ENCODE results near the gene CFAP251. TPM values are rescaled to one million over a fixed set of nuclear protein-coding genes. Genes with fewer than 3 reads are reported as not detected.
A peak's percentile ranks its signal among the peaks of the same experiment; 100 is the strongest.

The CFAP251 gene
- total RNA-seq, 2 experiments from 2014 or later, result 2.0 to 2.9 TPM

DNA sequence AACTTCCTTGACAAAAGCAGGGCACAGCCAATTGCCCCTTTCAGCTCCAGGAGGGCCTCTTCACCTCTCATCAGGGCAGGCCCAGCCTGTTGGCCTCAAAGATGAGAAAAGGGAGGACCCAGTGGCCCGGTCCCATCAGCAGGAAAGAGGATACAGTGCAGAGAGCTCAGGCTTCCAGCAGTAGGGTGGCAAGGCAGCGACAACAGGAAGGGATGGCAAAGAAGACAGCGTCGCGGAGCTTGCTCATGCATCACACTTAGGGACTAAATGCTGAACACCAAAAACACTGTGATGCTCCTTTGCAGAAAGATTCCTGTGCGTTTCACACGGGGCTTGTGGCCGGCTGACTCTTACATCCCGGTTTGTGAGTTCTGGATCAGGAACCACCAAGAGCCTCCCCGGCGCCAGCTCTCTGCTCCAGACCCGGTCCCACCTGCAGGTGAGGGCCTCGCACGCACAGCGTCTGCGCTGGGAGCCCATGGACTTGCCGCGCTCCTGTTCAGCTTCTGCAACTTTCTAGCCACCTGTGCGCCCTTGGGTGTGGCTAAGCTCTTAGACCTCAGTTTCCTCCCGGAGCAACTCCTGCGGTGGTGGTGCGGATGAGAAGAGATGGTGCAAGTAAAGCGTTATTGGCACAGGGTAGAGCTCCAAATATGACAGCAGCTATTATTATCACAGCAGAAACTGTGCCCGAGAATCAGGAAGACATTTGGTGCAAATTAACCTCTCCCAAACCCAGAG is 88.0 kb downstream of the CFAP251 start:
- Mint-ChIP-seq H3K36me3 (ENCODE audit: low read depth) (no peaks in the 10 kb centered on the region), H3K4me3 (no peak overlapping the region), H3K27ac (no peak overlapping the region), H3K9me3 (no peaks in the 10 kb centered on the region), H3K4me1 (ENCODE audit: low read depth) (peaks cover 30% of the 10 kb centered on the region), H3K27me3 (peaks cover 5% of the 10 kb centered on the region)
- intact Hi-C loops (cut with micrococcal nuclease), result no loop called here
- ChIA-PET POLR2A (interaction anchor here (1.0 to 2.0 kb wide), 2 partner anchors 14 to 16 kb away, joined by 3 to 6 read pairs; no protein-coding TSS in a partner anchor), CTCF (interaction anchor here (0.7 to 1.0 kb wide), 4 partner anchors 15 to 212 kb away, joined by 3 read pairs; no protein-coding TSS in a partner anchor)
- ATAC-seq, result peak; percentile 25
- TF ChIP-seq, protein P1, sequence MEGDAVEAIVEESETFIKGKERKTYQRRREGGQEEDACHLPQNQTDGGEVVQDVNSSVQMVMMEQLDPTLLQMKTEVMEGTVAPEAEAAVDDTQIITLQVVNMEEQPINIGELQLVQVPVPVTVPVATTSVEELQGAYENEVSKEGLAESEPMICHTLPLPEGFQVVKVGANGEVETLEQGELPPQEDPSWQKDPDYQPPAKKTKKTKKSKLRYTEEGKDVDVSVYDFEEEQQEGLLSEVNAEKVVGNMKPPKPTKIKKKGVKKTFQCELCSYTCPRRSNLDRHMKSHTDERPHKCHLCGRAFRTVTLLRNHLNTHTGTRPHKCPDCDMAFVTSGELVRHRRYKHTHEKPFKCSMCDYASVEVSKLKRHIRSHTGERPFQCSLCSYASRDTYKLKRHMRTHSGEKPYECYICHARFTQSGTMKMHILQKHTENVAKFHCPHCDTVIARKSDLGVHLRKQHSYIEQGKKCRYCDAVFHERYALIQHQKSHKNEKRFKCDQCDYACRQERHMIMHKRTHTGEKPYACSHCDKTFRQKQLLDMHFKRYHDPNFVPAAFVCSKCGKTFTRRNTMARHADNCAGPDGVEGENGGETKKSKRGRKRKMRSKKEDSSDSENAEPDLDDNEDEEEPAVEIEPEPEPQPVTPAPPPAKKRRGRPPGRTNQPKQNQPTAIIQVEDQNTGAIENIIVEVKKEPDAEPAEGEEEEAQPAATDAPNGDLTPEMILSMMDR (IDR thresholded peaks at IDR 0.05), result no peak
- DNase-seq, result no peak

DNA sequence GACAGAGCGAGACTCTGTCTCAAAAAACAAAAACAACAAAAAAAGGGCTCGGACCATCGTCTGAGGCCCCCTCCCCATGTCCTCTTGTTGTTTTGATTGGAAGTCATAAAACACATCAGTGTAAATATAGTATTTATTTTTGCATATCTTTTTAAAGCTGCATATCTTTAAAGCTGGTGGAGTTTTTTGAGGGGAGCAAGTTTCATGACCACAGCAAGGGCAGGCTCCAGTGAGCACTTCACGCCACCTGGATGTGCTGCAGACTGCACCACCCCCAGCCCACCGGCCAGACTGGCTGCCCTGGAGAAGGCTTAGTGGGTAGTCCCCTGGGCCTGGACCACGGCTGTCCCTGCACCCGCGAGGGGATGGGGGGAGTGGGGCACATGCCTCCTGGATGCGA is 91.3 kb downstream of the CFAP251 start:
- H3K9me3 Mint-ChIP-seq, result no peaks in the 10 kb centered on the region
- CTCF ChIA-PET, result no interaction called here
- intact Hi-C loops (cut with micrococcal nuclease), result no loop called here
- DNase-seq (no peak), ATAC-seq (no peak)
- H3K4me3 Mint-ChIP-seq, result no peak overlapping the region
- POLR2A ChIA-PET, result no interaction called here
- TF ChIP-seq, protein P1 (IDR thresholded peaks at IDR 0.05), result no peak
- H3K27me3 Mint-ChIP-seq, result peaks cover 4% of the 10 kb centered on the region
- no peaks in the 10 kb centered on the region for H3K36me3 Mint-ChIP-seq (ENCODE audit: low read depth)
- peaks cover 19% of the 10 kb centered on the region for H3K4me1 Mint-ChIP-seq (ENCODE audit: low read depth)
- no peak overlapping the region for H3K27ac Mint-ChIP-seq

DNA sequence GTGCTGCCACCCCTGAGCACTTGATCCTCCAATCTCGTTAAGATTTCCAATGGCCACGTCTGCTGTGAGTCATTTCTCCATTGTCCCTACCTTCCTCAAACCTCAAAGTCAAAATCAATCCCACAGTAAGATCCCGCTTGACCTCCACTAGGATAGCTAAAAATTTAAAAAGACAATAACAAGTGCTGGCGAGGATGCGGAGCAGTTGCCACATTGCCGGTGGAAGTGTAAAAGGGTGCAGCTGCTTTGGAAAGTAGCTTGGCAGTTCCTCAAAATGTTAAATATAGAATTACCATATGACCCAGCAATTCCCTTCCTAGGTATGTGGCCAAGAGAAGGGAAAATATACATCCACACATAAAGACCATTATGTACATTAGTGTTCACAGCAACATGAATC is 93.8 kb downstream of the CFAP251 start:
- H3K4me1 Mint-ChIP-seq (ENCODE audit: low read depth), result peaks cover 2% of the 10 kb centered on the region
- H3K27ac Mint-ChIP-seq, result no peak overlapping the region
- H3K9me3 Mint-ChIP-seq, result no peaks in the 10 kb centered on the region
- TF ChIP-seq, protein P1 (IDR thresholded peaks at IDR 0.05), result no peak
- DNase-seq (no peak), ATAC-seq (no peak)
- peaks cover 1% of the 10 kb centered on the region for H3K27me3 Mint-ChIP-seq
- intact Hi-C loops (cut with micrococcal nuclease), result no loop called here
- POLR2A ChIA-PET, result interaction anchor here (0.7 to 1.7 kb wide), 3 partner anchors 9 to 86 kb away, joined by 3 to 4 read pairs (median 3); no protein-coding TSS in a partner anchor
- CTCF ChIA-PET, result interaction anchor here (0.9 to 1.0 kb wide), 2 partner anchors 21 to 93 kb away, joined by 3 read pairs; partner anchors contain the start of gene CFAP251
- no peak overlapping the region for H3K4me3 Mint-ChIP-seq
- no peaks in the 10 kb centered on the region for H3K36me3 Mint-ChIP-seq (ENCODE audit: low read depth)

DNA sequence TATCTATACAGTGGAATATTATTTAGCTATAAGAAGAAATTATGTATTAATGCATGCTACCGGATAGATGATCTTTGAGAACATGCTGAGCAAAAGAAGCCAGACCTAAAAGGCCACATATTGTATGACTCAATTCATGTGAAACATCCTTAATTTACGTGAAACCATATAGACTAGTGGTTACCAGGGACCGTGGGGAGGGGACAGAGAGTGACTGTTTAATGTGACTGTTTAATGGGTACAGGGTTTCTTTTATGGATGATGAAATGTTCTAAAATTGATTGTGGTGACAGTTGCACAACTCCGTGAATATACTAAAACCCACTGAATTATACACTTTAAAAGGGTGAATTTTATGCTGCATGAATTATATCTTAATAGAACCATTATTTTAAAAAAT is 94.7 kb downstream of the CFAP251 start:
- ChIA-PET CTCF (interaction anchor here (1.0 to 1.1 kb wide), 2 partner anchors 96 to 152 kb away, joined by 3 read pairs; no protein-coding TSS in a partner anchor), POLR2A (no interaction called here)
- DNase-seq (no peak), ATAC-seq (peak; percentile 45)
- no peaks in the 10 kb centered on the region for H3K36me3 Mint-ChIP-seq (ENCODE audit: low read depth)
- H3K4me3 Mint-ChIP-seq, result no peak overlapping the region
- intact Hi-C loops (cut with micrococcal nuclease), result no loop called here
- no peaks in the 10 kb centered on the region for H3K27me3 Mint-ChIP-seq
- no peaks in the 10 kb centered on the region for H3K4me1 Mint-ChIP-seq (ENCODE audit: low read depth)
- H3K9me3 Mint-ChIP-seq, result no peaks in the 10 kb centered on the region
- TF ChIP-seq, protein P1 (IDR thresholded peaks at IDR 0.05), result no peak
- H3K27ac Mint-ChIP-seq, result no peak overlapping the region

Measured in activated CD8-positive, alpha-beta T cell treated with anti-CD3 and anti-CD28 coated beads for 36 hours (primary cell).